GM18505 (cell line): ENCODE results near the gene CDKAL1.

Experiments
- ATAC-seq: cut with Tn5 transposase; IDR thresholded peaks from one replicate; pipeline ENCODE4 v1.9.1; 2021; ENCODE audit not compliant: unreplicated experiment
- POLR2A ChIP-seq: IDR thresholded peaks from 4 replicates; pipeline ENCODE4 v1.6.1; 2011; ENCODE audit warnings: borderline replicate concordance; ENCODE audit not compliant: insufficient read depth, insufficient read length; ENCODE audit errors: extremely low read depth

The CDKAL1 gene

GRCh38 chr6:21118216-21118780 is 584.0 kb downstream of the CDKAL1 start:
- ATAC-seq: no peak
- TF ChIP-seq POLR2A: no peak

DNA sequence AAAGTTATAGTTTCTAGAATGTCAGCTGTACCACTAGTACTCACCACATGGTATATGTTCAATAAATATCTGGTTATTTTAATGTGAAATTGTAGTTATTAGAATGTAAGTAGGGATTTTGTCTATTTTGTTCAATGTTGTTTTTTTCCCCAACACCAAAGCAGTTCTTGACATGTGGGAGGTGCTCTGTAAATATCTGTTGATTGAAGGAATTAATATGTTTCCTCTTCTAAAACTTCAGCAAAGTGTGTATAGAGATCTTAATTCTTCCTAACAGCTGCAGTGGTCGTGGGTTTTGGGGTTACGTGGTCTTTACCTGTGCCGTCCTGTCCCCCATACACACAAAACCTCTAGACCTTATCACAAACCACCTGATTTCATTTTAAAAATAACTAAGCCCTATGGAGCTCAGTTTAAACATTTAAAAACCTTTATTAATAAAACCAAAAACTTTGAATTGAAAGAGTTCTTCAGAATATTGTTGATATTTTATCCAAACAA is 587.4 kb downstream of the CDKAL1 start:
- no peak for ATAC-seq
- TF ChIP-seq POLR2A: no peak

GRCh38 chr6:21123507-21124436 is 589.5 kb downstream of the CDKAL1 start:
- TF ChIP-seq POLR2A: no peak
- ATAC-seq: no peak

- no peak for TF ChIP-seq POLR2A
- no peak for ATAC-seq
Measured at GRCh38 chr6:21128601-21129000, 594.3 kb downstream of the CDKAL1 start.

DNA sequence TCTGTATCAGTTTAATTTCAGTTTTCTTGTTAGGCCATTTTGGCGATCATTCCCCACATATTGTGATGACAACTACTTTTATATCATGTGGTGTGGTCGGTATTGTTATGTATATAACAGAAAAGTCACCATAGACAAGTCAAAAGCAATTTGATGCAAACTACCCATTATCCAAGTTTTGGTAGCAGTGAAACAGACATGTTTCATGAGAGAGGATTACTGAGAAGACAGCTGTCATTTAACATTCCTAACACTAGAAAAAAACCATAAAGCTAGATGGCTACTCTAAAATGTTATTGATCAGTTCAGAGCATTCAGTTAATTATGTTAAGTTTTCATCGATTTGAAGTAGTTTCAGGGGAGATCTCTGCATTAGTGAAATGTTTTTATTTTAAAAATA is 597.1 kb downstream of the CDKAL1 start:
- no peak for TF ChIP-seq POLR2A
- no peak for ATAC-seq

DNA sequence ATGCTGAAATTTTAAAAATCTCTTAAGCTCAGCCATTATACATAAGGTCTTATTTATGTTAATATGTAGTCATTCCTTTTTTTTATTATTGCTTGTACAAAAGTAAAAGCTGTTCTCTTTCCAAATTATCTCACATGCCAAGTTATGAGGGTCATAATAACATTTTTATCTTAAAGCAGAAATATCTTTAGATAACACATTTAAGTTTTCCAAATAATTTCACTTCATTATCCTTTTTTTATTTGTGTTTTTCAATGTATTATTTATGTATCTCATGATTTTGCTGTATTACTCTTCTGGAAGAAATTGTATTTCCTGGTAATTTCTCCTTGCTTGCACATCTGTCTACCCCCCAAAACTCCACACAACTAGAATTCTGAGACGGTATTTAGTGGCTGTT is 598.2 kb downstream of the CDKAL1 start:
- no peak for ATAC-seq
- TF ChIP-seq POLR2A: no peak

DNA sequence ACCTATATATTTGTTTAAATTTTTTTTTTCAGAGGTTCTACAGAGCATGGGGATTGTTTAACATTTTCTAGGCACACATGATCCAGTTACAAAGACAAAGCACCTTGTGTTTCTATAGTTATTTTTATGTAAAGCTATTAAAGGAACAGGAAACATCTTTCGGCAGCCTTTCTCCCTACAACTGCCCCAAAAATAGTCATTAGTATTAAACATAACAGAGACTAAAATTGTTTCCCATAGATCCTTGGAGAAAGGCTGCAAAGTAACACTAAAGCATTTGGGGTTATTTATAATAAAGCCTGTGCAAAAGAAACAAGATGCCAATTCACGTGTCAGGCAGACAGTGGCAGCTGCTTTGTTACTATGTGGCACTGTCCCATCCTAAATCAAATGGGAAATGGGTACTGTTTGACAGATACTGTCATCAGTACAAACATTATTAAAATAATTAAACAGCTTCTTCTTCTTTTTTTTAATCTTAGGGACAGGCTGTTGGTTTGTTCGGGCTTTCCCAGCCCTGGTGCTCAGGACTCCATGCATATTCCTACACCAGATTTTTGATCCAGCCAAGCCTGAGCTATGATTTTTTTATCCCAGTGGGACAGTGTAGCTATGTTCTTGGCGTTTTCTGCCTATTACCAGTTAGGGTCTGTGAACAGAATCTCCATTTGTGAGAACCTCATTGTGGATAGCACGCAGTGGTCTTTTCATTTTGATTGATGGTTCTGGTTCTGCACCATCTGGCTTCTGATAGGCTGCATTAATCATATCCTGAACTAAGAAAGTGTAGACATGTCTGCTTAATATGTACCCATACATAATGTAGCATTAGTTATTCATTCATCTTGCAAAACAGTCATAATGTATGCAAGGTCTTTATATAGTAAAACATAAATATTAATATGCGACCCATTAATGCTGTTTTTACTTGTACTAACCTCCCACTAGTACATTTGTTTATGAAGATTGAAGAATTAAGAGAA is 598.9 kb downstream of the CDKAL1 start:
- ATAC-seq: no peak
- no peak for TF ChIP-seq POLR2A

DNA sequence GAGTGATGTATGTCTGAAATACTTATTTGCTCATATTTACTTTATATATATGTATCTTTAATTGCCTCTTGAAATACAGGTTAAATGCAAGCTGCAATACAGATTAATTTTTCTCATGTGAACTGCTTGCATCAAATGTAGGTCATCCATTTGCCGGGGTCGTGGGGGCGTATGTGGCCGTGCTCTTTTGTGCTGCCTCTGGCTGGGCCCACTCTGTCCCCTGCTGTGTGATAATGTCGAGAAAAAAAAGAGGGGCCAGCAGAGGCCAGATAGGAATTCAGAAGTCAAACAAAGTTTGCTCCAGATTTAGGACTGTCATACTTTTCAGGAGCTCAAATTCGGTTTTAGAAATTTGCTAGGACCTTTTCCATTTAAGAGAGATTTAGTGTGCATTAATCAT is 599.6 kb downstream of the CDKAL1 start:
- no peak for ATAC-seq
- no peak for TF ChIP-seq POLR2A

- no peak for ATAC-seq
- no peak for TF ChIP-seq POLR2A
Measured at GRCh38 chr6:21134356-21134755, 600.1 kb downstream of the CDKAL1 start.

GRCh38 chr6:21135484-21136013 is 601.3 kb downstream of the CDKAL1 start:
- no peak for TF ChIP-seq POLR2A
- ATAC-seq: no peak

- ATAC-seq: no peak
Measured at GRCh38 chr6:21137700-21138335, 603.6 kb downstream of the CDKAL1 start.

GRCh38 chr6:21138336-21139069 is 604.2 kb downstream of the CDKAL1 start:
- TF ChIP-seq POLR2A: no peak
- no peak for ATAC-seq

More at GRCh38 chr6:21137700-21138335, 603.6 kb downstream of the CDKAL1 start:
- TF ChIP-seq POLR2A: no peak

DNA sequence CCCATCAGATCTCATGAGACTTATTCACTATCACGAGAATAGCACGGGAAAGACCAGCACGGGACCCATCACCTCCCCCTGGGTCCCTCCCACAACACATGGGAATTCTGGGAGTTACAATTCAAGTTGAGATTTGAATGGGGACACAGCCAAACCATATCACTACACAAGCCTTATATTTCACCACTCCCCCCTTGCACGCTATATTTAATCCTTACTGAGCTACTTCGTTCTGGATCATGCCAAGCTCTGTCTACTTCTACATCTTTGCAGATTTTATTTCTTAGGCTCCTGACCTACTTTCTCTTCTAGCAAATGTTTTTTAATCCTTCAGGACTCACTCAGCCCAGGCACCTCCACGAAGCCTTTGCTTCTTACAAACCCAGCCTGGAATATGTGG is 606.7 kb downstream of the CDKAL1 start:
- TF ChIP-seq POLR2A: no peak
- ATAC-seq: no peak
